Aorta (tissue), 5 donors: ENCODE data around the gene CRYBG3. TPM values are rescaled to one million over a fixed set of nuclear protein-coding genes. Genes with fewer than 3 reads are reported as not detected.
A peak's percentile ranks its signal among the peaks of the same experiment; 100 is the strongest.

Experiments used
- ATAC-seq: fragments of 200-7000 bp; cut with Tn5 transposase; one replicate; pipeline ENCODE4 v1.9.1; 2022; ENCODE audit warnings: moderate library complexity; ENCODE audit not compliant: low FRiP score
- DNase-seq, 2 donors: peaks; one replicate each; pipeline ENCODE4 v3.0.0-alpha.2; 2020
- H3K27ac ChIP-seq, 2 donors: one replicate each; pipeline ENCODE4 v1.5.1; 2013; ENCODE audit warnings: low read length in 2 of 2, mild to moderate bottlenecking in 2 of 2, moderate library complexity in 2 of 2, control low read depth in 1 of 2, inconsistent platforms in 1 of 2, low read depth in 1 of 2
- H3K27me3 ChIP-seq, 2 donors: one replicate each; pipeline ENCODE4 v1.6.1; 2013; ENCODE audit warnings: control low read depth in 1 of 2, low read length in 1 of 2, mild to moderate bottlenecking in 1 of 2, moderate library complexity in 1 of 2; ENCODE audit not compliant: insufficient read depth in 2 of 2, control insufficient read depth in 1 of 2
- H3K36me3 ChIP-seq, 2 donors: one replicate each; pipeline ENCODE4 v1.6.1; 2013; ENCODE audit warnings: control low read depth in 1 of 2, low read length in 1 of 2, mild to moderate bottlenecking in 1 of 2; ENCODE audit not compliant: insufficient read depth in 2 of 2, control insufficient read depth in 1 of 2
- H3K4me1 ChIP-seq, 2 donors: one replicate each; pipeline ENCODE4 v1.6.1; 2013; ENCODE audit warnings: low read length in 2 of 2, control low read depth in 1 of 2, mild to moderate bottlenecking in 1 of 2, moderate library complexity in 1 of 2; ENCODE audit not compliant: insufficient read depth in 2 of 2, control insufficient read depth in 1 of 2
- H3K4me3 ChIP-seq, 2 donors: one replicate each; pipeline ENCODE4 v1.5.1; 2013; ENCODE audit warnings: low read length in 2 of 2, control low read depth in 1 of 2, mild to moderate bottlenecking in 1 of 2
- H3K9me3 ChIP-seq: one replicate; pipeline ENCODE4 v1.6.1; 2013; ENCODE audit warnings: mild to moderate bottlenecking, low read length; ENCODE audit not compliant: control insufficient read depth
- WGBS, 2 donors: extraction: QIAGEN DNeasy Blood & Tissue Kit; methylation state at CpG; one replicate each; pipeline ENCODE4 v1.1.7; 2013; 5-methylcytosine and 5-hydroxymethylcytosine counted together
- intact Hi-C, 2 donors: fragments of 100-400 bp; cut with DNase I; formaldehyde crosslinking; loops; one replicate each; pipeline versions ENCODE4 v1.14.2 to v1.15.0; 2022
- long read RNA-seq, 2 donors: library from polyadenylated mRNA; unstranded; transcript quantifications; one replicate each; pipeline ENCODE4 v2.0.0, GENCODE V29; 2020 to 2021
- polyA plus RNA-seq, 2 donors: library from polyadenylated mRNA; stranded (reverse); fragments of 200-250 nt; gene quantifications; one replicate each; pipeline ENCODE4 v1.2.3, GENCODE V29; 2013
- total RNA-seq, 2 donors: library from RNA; stranded (reverse); fragmentation: NEBNext Ultra II Directional; extraction: Animal tissue kit (Norgen Biotek cat#: 25700); gene quantifications; one replicate each; pipeline ENCODE4 v1.2.1, GENCODE V29; 2021
- donor health status: healthy with polysubstance abuse.
- donor health status: Bipolar disorder and iron deficiency.
- donor health status: DM: no; HTN: no; CAD: no.
- donor health status: DM: no; HTN: no; CAD: no.
- donor health status: DM: yes; HTN: yes; CAD: no.

The CRYBG3 gene
- 10 to 100 TPM; 22.4 to 39.1 TPM for total RNA-seq
- polyA plus RNA-seq, result 1 to 10 TPM; 1.5 to 4.7 TPM
- long read RNA-seq, donor 1, partial matches to known transcripts, result 14 of 19 reads
- long read RNA-seq, donor 1, other reads (novel, unspliced or antisense), result 5 of 19 reads
- long read RNA-seq, donor 2, partial matches to known transcripts, result 5 of 13 reads
- long read RNA-seq, donor 2, other reads (novel, unspliced or antisense), result 8 of 13 reads

DNA sequence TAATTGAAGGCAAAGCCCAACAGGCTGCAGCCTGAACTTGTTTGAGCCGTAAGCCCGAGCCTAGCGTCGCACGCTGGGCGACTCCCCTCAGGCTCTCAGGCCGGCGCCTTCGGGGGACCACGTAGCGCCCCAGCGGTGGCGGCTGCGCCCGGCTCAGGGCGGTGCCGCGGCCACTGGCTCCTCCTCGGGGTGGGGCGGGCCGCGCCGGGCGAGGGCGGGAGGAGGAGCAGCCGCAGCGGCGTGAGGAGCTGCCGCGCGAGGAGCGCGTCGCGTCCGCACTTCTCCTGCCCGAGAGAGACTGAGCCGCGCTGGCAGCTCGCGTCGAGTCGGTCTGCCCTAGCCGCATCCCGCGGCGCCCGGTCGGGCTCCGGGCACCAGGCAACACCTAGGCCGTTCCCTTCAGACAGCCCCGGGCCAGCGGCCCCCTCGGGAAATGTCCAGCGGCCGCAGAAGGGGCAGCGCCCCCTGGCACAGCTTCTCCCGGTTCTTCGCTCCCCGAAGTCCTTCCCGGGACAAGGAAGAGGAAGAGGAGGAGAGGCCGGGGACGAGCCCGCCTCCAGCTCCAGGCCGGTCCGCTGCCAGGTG lies at the start of gene CRYBG3:
CRYBG3 (plus strand) TSS at position 238 of the 585 bp plus-strand sequence; CDS start at position 434, 196 bp downstream.
- Histone ChIP-seq H3K4me1 (peaks cover 0 to 1% of the 10 kb centered on the region in 2 donors), H3K36me3 (no peaks in the 10 kb centered on the region), H3K27ac (peak within 1 kb of the TSS; percentile 14 to 23), H3K27me3 (no peaks in the 10 kb centered on the region), H3K9me3 (no peaks in the 10 kb centered on the region), H3K4me3 (peak within 1 kb of the TSS; percentile 49 to 91)
- 0% methylated on average over 48 to 66 of the region's 66 CpGs for WGBS, 2 donors
- intact Hi-C loops, result loop anchor here (5.0 kb wide), 1 partner anchor 150 kb away; the partner anchor contains the start of gene RIOX2 (in 2 of the 2)
- ATAC-seq (peak; percentile 98), DNase-seq (peak; percentile 91 to 94)

DNA sequence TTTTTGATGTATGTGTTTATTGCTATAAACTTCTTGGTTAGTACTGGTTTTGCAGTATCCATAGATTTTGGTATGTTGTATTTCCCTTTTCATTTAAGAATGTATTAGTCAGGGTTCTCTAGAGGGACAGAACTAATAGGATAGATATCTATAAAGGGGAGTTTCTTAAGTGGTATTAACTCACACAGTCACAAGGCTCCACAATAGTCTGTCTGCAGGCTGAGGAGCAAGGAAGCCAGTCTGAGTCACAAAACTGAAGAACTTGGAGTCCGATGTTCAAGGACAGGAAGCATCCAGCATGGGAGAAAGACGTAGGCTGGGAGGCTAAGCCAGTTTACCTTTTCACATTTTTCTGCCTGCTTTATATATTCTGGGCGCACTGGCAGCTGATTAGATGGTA lies 48.9 kb upstream of the CRYBG3 start:
- no peak overlapping the region for H3K4me3 ChIP-seq
- ATAC-seq (no peak), DNase-seq (no peak)
- H3K27ac ChIP-seq, result no peak overlapping the region
- H3K9me3 ChIP-seq, result no peaks in the 10 kb centered on the region
- 98 to 99% methylated on average over 3 of the region's 3 CpGs for WGBS, 2 donors
- no peaks in the 10 kb centered on the region for H3K36me3 ChIP-seq
- intact Hi-C loops, result no loop called here
- H3K27me3 ChIP-seq, result no peaks in the 10 kb centered on the region
- H3K4me1 ChIP-seq, result no peaks in the 10 kb centered on the region

DNA sequence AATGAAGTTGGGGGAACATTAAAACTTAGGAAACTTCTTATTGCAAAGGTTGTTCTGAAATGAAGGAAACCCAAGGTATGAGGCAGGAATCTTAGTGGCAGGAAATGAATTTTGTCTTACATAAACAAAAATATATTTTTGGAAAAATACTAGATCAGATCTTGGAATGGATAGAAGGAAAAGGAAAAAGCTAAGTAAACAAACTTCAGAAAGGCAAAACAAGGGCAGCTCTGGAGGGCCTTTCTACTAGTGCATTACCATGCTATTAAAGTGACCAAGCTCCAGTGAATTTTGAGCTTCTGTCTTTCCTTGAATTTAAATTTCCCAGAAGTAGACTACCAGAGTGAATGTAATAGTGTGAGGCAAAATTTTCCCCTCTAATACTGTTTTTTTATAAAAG lies 43.7 kb upstream of the CRYBG3 start:
- Histone ChIP-seq H3K9me3 (no peaks in the 10 kb centered on the region), H3K4me1 (peaks cover 0 to 2% of the 10 kb centered on the region in 2 donors), H3K27ac (no peak overlapping the region), H3K27me3 (no peaks in the 10 kb centered on the region), H3K4me3 (no peak overlapping the region), H3K36me3 (no peaks in the 10 kb centered on the region)
- ATAC-seq (no peak), DNase-seq (no peak)
- intact Hi-C loops, result no loop called here

DNA sequence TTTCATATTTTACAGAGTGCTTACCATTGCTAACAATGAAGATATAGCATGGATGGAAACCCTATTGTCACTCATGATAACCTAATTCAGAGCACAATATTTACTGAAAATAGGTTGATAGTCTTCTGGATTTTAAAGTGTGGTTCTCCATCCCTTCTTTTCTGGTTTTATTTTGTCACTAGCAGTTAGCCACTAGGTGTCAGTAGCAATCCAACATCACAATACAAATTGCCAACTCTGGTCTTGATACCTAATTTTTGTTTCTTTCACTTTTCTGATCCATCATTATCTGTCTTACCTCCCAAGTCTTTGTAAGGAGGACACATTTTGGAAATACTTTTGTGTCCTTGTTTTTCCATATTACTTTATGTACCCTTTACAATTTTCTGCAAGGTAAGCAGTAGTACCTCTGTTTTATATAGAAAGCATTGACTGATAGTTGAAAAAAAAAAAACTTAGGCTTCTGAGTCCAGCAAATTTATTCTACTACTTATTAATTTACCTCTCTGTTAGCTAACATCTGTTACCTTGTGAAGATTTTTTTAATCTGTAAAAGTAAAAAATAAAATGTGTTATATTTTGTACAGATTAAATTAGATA lies 28.3 kb upstream of the CRYBG3 start:
- no peaks in the 10 kb centered on the region for H3K36me3 ChIP-seq
- H3K27ac ChIP-seq, result no peak overlapping the region
- intact Hi-C loops, result loop anchor here (1.0 kb wide), 1 partner anchor 230 kb away; no protein-coding TSS in a partner anchor
- no peaks in the 10 kb centered on the region for H3K27me3 ChIP-seq
- no peaks in the 10 kb centered on the region for H3K9me3 ChIP-seq
- no peak overlapping the region for H3K4me3 ChIP-seq
- peak; percentile 63 for ATAC-seq
- no peaks in the 10 kb centered on the region for H3K4me1 ChIP-seq
- no peak for DNase-seq

DNA sequence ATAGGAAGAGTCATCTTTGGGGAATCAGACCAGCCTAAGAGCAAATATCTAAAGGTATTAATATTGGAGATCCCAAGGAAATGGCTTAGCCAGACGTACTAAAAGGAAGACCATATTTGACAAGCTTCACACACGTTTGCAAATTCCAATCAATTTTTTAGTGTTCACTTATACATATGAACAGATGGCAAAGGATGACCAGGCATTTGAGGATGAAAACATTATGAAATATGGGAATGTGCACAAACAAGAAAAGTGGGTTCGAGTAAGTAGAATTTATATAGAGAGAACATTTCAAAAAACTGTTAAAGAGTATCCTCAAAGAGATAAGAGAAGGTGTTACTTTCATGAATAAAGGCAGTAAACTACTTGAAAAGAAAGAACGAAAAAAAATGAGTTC lies 25.9 kb upstream of the CRYBG3 start:
- no peak overlapping the region for H3K27ac ChIP-seq
- no peak overlapping the region for H3K4me3 ChIP-seq
- no peaks in the 10 kb centered on the region for H3K9me3 ChIP-seq
- H3K4me1 ChIP-seq, result no peaks in the 10 kb centered on the region
- DNase-seq (no peak), ATAC-seq (no peak)
- 90 to 91% methylated on average over 4 of the region's 4 CpGs for WGBS, 2 donors
- no peaks in the 10 kb centered on the region for H3K27me3 ChIP-seq
- intact Hi-C loops, result no loop called here
- H3K36me3 ChIP-seq, result no peaks in the 10 kb centered on the region

DNA sequence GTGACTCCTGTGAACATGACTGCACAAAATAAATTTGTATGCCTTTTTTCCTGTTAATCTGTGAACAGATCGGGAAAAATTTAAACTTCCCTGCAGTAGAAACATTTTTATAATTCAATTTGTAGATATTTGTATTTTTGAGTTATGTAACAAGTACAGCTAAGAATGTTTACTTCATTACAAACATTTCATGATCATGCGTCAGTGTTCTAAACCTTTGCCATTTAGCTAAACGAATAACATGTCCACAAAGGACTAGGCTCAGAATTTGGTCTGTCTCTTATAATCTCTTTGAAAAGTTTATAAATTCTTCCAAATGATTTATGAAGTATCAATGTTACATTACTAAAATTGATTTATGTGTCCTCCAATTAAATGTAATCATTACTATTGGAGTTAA lies 17.3 kb upstream of the CRYBG3 start:
- Histone ChIP-seq H3K4me1 (no peaks in the 10 kb centered on the region), H3K27ac (no peak overlapping the region), H3K4me3 (no peak overlapping the region), H3K27me3 (no peaks in the 10 kb centered on the region), H3K9me3 (no peaks in the 10 kb centered on the region), H3K36me3 (no peaks in the 10 kb centered on the region)
- intact Hi-C loops, result no loop called here
- ATAC-seq, result no peak
- WGBS, 2 donors, result 90 to 92% methylated on average over 3 of the region's 3 CpGs
- no peak for DNase-seq

DNA sequence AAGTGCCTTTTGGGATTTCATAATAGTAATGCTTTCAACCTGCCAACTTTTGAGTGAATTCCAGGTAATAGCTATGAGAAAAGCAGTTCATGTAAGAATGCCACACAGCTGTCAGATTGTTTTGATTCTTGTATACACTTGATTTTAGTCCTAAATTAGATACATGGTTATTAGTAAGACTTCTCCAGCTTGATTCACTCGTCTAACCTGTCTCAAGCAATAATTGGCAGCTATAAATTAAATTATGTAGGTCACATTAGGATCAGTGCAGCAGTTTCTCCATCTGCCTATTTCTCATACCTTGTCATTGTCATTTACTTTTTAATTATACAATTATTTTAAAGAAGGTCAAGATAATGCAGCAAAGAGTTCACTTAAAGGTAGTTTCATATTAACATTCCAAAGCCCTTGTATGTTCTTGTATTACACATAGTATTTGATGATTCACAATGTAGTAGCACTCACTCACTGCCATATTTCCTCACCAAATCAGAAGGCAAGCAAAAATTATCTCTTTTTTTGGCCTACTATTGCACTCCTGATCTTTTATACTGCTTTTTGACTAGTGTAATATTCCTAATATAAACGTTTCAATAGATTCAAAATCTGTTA lies 10.9 kb upstream of the CRYBG3 start:
- H3K9me3 ChIP-seq, result no peaks in the 10 kb centered on the region
- no peaks in the 10 kb centered on the region for H3K36me3 ChIP-seq
- H3K4me1 ChIP-seq, result no peaks in the 10 kb centered on the region
- ATAC-seq (no peak), DNase-seq (no peak)
- intact Hi-C loops, result no loop called here
- WGBS, 2 donors, result 81 to 82% methylated on average over 2 of the region's 2 CpGs
- H3K4me3 ChIP-seq, result no peak overlapping the region
- no peak overlapping the region for H3K27ac ChIP-seq
- no peaks in the 10 kb centered on the region for H3K27me3 ChIP-seq

DNA sequence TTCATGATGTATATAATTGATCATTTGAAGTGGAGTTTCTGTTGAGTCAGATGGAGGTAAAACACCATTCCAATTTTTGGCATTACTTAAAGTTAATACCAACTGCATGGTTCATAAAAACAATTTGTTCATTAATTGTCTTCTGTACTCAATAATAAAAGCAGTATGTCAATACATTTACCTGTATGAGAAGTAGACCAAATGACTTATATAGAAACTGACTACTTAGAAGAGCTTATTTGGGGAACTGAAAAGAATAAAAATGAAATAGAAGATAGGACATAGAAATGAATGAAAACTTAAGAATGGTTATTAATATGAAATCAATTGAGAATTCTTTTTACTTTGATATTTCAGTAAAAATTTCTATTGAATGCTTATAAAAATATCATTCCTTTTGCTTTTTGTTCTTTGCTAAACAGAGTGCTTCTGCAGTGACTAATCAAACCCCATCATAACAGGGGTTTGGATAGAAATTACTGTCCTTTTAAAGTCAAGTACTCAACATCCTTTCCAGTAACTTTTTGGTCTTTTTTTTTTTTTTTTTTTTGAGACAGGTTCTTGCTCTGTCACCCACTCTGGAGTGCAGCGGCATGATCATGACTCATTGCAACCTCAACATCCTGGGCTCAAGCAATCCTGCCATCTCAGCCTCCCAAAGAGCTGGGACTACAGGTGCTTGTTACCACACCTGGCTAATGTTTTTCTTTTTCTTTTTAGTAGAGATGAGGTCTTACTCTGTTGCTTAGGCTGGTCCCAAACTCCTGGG lies 6.5 kb upstream of the CRYBG3 start:
- WGBS, 2 donors, result 0 to 47% methylated on average over 1 of the region's 1 CpG

More for the DNA sequence above, 6.5 kb upstream of the CRYBG3 start:
- intact Hi-C loops, result no loop called here
- Histone ChIP-seq H3K4me3 (no peak overlapping the region), H3K27me3 (no peaks in the 10 kb centered on the region), H3K9me3 (no peaks in the 10 kb centered on the region), H3K4me1 (no peaks in the 10 kb centered on the region), H3K27ac (no peak overlapping the region), H3K36me3 (no peaks in the 10 kb centered on the region)
- ATAC-seq, result no peak
- DNase-seq, result no peak
